T-helper 1 cell (primary cell): ENCODE results near the gene U2SURP.

Source experiments
- DNase-seq, 5 donors: peaks; one replicate each; pipeline ENCODE4 v3.0.0-alpha.2; 2012 to 2020

U2SURP gene

DNA sequence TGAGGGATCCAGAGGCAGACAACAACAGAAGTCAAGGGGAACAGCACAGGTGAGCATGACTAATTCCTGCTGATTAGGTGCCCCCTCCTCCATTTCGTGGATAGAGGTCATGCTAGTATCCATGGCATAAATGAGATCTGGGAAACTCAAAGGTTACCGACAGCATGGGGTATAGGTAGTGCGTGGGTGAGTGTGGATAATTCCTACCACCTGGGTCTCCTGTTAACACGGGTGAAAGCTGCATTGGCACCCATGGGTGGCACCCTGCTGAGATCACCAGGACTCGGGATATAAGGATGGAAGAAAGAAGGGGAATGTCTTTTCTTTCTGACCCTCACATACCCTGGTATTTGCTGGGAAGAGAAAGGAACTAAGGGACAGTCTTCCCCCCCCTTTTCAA lies 103.8 kb downstream of the U2SURP start:
- DNase-seq: no peak

DNA sequence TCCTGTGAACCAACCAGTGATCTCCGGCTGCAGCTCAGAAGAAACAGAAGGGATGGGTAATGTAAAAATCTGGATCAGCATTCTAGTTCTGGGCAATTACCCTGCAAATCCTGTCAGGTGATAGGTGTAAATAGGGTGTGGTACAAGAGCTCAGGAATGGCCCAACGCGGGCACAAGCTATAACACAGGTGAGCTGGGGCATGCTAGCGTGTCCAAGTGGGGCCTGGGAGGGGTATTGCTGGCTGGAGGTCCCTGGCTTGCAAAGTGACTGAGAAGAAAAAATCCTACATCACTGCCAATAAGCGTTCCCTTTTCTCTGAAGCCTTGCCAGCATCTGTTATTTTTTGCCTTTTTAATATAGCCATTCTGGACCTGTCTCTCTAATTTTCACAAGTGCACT lies 108.5 kb downstream of the U2SURP start:
- no peak for DNase-seq
